GM12878 (cell line): ENCODE results near the gene NPW. TPM values are rescaled to one million over a fixed set of nuclear protein-coding genes. Genes with fewer than 3 reads are reported as not detected.

Experiments used
- ATAC-seq: fragments of 200-7000 bp; cut with Tn5 transposase; 3 replicates; pipeline ENCODE4 v1.9.1; 2020; ENCODE audit warnings: mild to moderate bottlenecking, moderate library complexity
- BruUV-seq: library from RNA; stranded (reverse); fragments of 400-500 nt; replicated peaks from 2 replicates; lab custom pipeline; 2021; lab: Mats Ljungman, UMichigan
- CTCF ChIA-PET: fragments of 300-600 bp; sonication (Branson Sonifier 250); formaldehyde crosslinking; extraction: SDS; loops from one replicate; lab custom pipeline; 2021; ENCODE audit warnings: inconsistent platforms; lab: Yijun Ruan, JAX
- POLR2A ChIA-PET: fragments of 350-600 bp; formaldehyde crosslinking; extraction: SDS; loops from one replicate; lab custom pipeline; 2021; ENCODE audit warnings: inconsistent platforms; lab: Charles Lee
- RAD21 ChIA-PET: fragments of 300-600 bp; sonication (Branson Sonifier 250); formaldehyde crosslinking; loops from one replicate; lab custom pipeline; 2023; ENCODE audit warnings: antibody characterized with exemption; ENCODE audit not compliant: unreplicated experiment; lab: Charles Lee
- SMC1A ChIA-PET: fragments of 300-600 bp; sonication (Branson Sonifier 250); formaldehyde crosslinking; loops from one replicate; lab custom pipeline; 2023; ENCODE audit not compliant: unreplicated experiment, uncharacterized antibody; lab: Charles Lee
- DNase-seq: peaks from one replicate; pipeline ENCODE4 v3.0.0-alpha.2; 2011; ENCODE audit warnings: low read depth, low spot score
- FAIRE-seq: peaks from 3 replicates; lab custom pipeline; 2011; peaks lifted over from hg19 to GRCh38; lab: Jason Lieb, UNC
- H2AFZ ChIP-seq: 2 replicates; pipeline ENCODE4 v1.6.0; 2011; ENCODE audit warnings: low read depth, low read length, control low read depth; ENCODE audit not compliant: control insufficient read depth
- H3K27ac ChIP-seq: 2 replicates; pipeline ENCODE4 v1.5.1; 2011; ENCODE audit warnings: control low read depth; ENCODE audit not compliant: control insufficient read depth, insufficient read depth
- H3K27me3 ChIP-seq, 2 experiments: replicated peaks in 1 of 2; 2 replicates each; pipeline versions ENCODE4 v1.6.0 to v1.6.1; 2011; ENCODE audit warnings: low read length in 1 of 2; ENCODE audit not compliant: control insufficient read depth in 2 of 2, insufficient read depth in 2 of 2
- H3K36me3 ChIP-seq, 2 experiments: 2 replicates each; pipeline ENCODE4 v1.5.1; 2011; ENCODE audit warnings: low read length in 1 of 2; ENCODE audit not compliant: control insufficient read depth in 2 of 2, insufficient read depth in 2 of 2
- H3K4me1 ChIP-seq: 2 replicates; pipeline ENCODE4 v1.6.1; 2011; ENCODE audit warnings: mild to moderate bottlenecking, low read length, moderate library complexity, mixed read lengths; ENCODE audit not compliant: control insufficient read depth, insufficient read depth
- H3K4me2 ChIP-seq: 2 replicates; pipeline ENCODE4 v1.6.0; 2011; ENCODE audit warnings: control low read depth; ENCODE audit not compliant: control insufficient read depth, insufficient read depth
- H3K4me3 ChIP-seq: fragments of 200-600 bp; sonication (generic); 2 replicates; pipeline ENCODE4 v1.5.1; 2016
- H3K79me2 ChIP-seq: 2 replicates; pipeline ENCODE4 v1.6.0; 2011; ENCODE audit warnings: low read length; ENCODE audit not compliant: control insufficient read depth, insufficient read depth
- H3K9ac ChIP-seq: 2 replicates; pipeline ENCODE4 v1.8.0; 2011; ENCODE audit warnings: low read length, control low read depth, mixed read lengths; ENCODE audit not compliant: control insufficient read depth, insufficient read depth
- H3K9me3 ChIP-seq: replicated peaks from 3 replicates; pipeline ENCODE4 v1.5.1; 2011; ENCODE audit warnings: mild to moderate bottlenecking, low read length; ENCODE audit not compliant: control insufficient read depth, insufficient read depth
- H4K20me1 ChIP-seq: 2 replicates; pipeline ENCODE4 v1.6.0; 2011; ENCODE audit not compliant: control insufficient read depth, insufficient read depth
- CHD1 ChIP-seq: IDR thresholded peaks from 2 replicates; pipeline ENCODE4 v1.6.1; 2012; ENCODE audit warnings: low read depth, low read length, improper control_type of control experiment
- CHD4 ChIP-seq: fragments of 200-600 bp; sonication (generic); IDR thresholded peaks from 2 replicates; pipeline ENCODE4 v1.6.1; 2016; ENCODE audit warnings: mild to moderate bottlenecking
- DPF2 ChIP-seq: fragments of 450-650 bp; IDR thresholded peaks from 2 replicates; pipeline ENCODE4 v1.6.1; 2017; ENCODE audit warnings: mild to moderate bottlenecking
- IKZF2 ChIP-seq, 2 experiments: fragments of 450-650 bp; IDR thresholded peaks; 2 replicates each; pipeline ENCODE4 v1.6.1; 2017; ENCODE audit warnings: mild to moderate bottlenecking in 2 of 2, moderate library complexity in 2 of 2
- JUND ChIP-seq: IDR thresholded peaks from 2 replicates; pipeline ENCODE4 v1.6.1; 2012; ENCODE audit warnings: low read depth, mild to moderate bottlenecking, low read length, improper control_type of control experiment, moderate library complexity
- KDM1A ChIP-seq: fragments of 200-600 bp; sonication (generic); IDR thresholded peaks from 2 replicates; pipeline ENCODE4 v1.6.1; 2016; ENCODE audit warnings: borderline replicate concordance
- RAD21 ChIP-seq: IDR thresholded peaks from 2 replicates; pipeline ENCODE4 v1.6.1; 2011; ENCODE audit warnings: mild to moderate bottlenecking, low read depth, low read length, moderate library complexity; ENCODE audit not compliant: insufficient read depth
- RUNX3 ChIP-seq: IDR thresholded peaks from 2 replicates; pipeline ENCODE4 v1.6.1; 2012; ENCODE audit warnings: low read length, inconsistent platforms
- TCF12 ChIP-seq: IDR thresholded peaks from 2 replicates; pipeline ENCODE4 v1.6.1; 2011; ENCODE audit warnings: low read depth, mild to moderate bottlenecking, low read length
- YBX1 ChIP-seq: fragments of 450-650 bp; IDR thresholded peaks from 2 replicates; pipeline ENCODE4 v1.6.1; 2016; ENCODE audit warnings: antibody characterized with exemption
- WGBS: methylation state at CpG from one replicate; pipeline ENCODE4 v1.1.6; 2016; ENCODE audit warnings: low lambda C conversion rate; ENCODE audit not compliant: insufficient replicate concordance, insufficient coverage; ENCODE audit errors: missing lambda C conversion rate; 5-methylcytosine and 5-hydroxymethylcytosine counted together
- in situ Hi-C: fragments of 300-500 bp; cut with MboI; formaldehyde crosslinking; loops from 9 replicates; pipeline ENCODE4 v1.14.3; 2018; ENCODE audit warnings: mixed read lengths
- intact Hi-C: fragments of 100-400 bp; cut with micrococcal nuclease; formaldehyde crosslinking; loops from one replicate; pipeline ENCODE4 v1.14.2; 2022; ENCODE audit not compliant: unreplicated experiment
- polyA plus RNA-seq, 11 experiments: library from polyadenylated mRNA; depleted of rRNA in 4 of 11; unstranded in 6 of 11; stranded (reverse) in 5 of 11; fragments of >200 nt; fragmentation: Nextera tagmentation in 4 of 11; fragmentation: Illumina TruSeq in 1 of 11; extraction: Ambion mirVana in 4 of 11; extraction: Trizol in 1 of 11; gene quantifications; 1 replicate in 1 of 11; 2 replicates in 10 of 11; pipeline versions ENCODE4 v1.2.1 to v1.2.3, GENCODE V29; 2011 to 2016; ENCODE audit warnings: inconsistent platforms in 2 of 11, missing spikeins in 2 of 11, low read depth in 1 of 11
- total RNA-seq, 4 experiments: library from RNA; depleted of rRNA in 3 of 4; stranded (reverse); fragments of >200 nt in 3 of 4; fragmentation: Illumina TruSeq in 1 of 4; extraction: Trizol in 1 of 4; gene quantifications; 2 replicates each; pipeline versions ENCODE4 v1.2.1 to v1.2.3, GENCODE V29; 2013 to 2021

The NPW gene
- total and polyA plus RNA-seq, 10 of the 15 experiments (the other 5 are each of a cell fraction or from before 2014, with no cell fraction given) = 0.23 to 2.5 (median 0.98) TPM; not detected in 4

DNA sequence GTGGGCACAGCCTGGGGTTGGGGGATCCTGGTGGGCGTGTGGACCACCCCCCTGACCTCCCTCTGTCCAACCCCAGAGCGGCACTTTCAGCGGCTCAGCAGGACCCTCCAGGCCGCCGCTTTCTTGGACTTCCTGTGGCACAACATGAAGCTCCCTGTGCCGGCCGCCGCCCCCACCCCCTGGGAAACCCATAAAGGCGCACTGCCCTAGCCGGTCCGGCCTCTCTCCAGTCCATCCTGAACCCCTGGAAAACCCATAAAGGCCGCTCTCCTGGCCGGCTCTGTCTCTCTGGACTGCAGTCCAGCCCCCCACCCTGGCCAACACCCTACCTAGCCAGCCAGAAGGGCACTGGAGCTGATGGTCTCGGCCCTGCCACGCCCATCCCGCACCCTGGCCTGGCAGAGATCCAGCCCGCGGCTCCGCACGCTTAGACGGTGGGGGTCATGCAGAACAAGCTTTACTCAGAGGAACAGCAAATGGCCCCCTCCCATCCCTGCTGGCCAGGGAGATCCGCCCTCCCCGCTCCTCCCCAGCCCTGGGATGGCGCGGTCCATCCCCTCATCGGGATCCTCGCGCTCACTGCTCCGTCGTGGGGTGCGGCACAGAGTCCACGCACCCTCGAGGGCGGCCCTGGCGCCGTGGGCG lies 41.0 kb upstream of the NPW start:
- RAD21 ChIA-PET = no interaction called here
- H3K4me1 ChIP-seq = peaks cover 12% of the 10 kb centered on the region
- no peak overlapping the region for H3K4me2 ChIP-seq
- H3K27ac ChIP-seq = no peak overlapping the region
- in situ Hi-C loops = no loop called here
- SMC1A ChIA-PET = no interaction called here
- no peaks in the 10 kb centered on the region for H4K20me1 ChIP-seq
- CTCF ChIA-PET = no interaction called here
- 93% methylated on average over 27 of the region's 37 CpGs for WGBS
- peaks cover 0 to 36% of the 10 kb centered on the region in 2 experiments; a peak in 3 of 4 replicates for H3K36me3 ChIP-seq
- POLR2A ChIA-PET = no interaction called here
- intact Hi-C loops = no loop called here
- H3K9me3 ChIP-seq = no peaks in the 10 kb centered on the region
- no peak overlapping the region for H3K9ac ChIP-seq
- peaks cover 1% of the 10 kb centered on the region for H3K79me2 ChIP-seq
- ATAC-seq (no peak), FAIRE-seq (no peak), DNase-seq (no peak)
- no TSS peak for BruUV-seq
- no peak overlapping the region for H3K4me3 ChIP-seq
- TF ChIP-seq KDM1A (no peak), DPF2 (no peak), JUND (no peak), RAD21 (no peak), YBX1 (no peak), TCF12 (no peak), CHD4 (no peak), CHD1 (no peak), RUNX3 (no peak), IKZF2 (IDR thresholded peaks at IDR 0.05) (no peak)
- H2AFZ ChIP-seq = no peak overlapping the region
- 0 out of 4 replicates have a peak, but pooled peaks cover 0 to 5% of the 10 kb centered on the region in 2 experiments for H3K27me3 ChIP-seq
